Transverse colon (tissue), 4 donors: ENCODE data around the gene FBLN5. TPM values are rescaled to one million over a fixed set of nuclear protein-coding genes. Genes with fewer than 3 reads are reported as not detected.

ENCODE experiments used
- DNase-seq: peaks from one replicate; pipeline ENCODE4 v3.0.0-alpha.2; 2019
- H3K27ac ChIP-seq, 4 donors: fragments of 200-600 bp; sonication (generic); 2 replicates each; pipeline ENCODE4 v1.5.1; 2016 to 2018; ENCODE audit warnings: inconsistent platforms in 4 of 4
- H3K27me3 ChIP-seq: fragments of 200-600 bp; sonication (generic); 2 replicates; pipeline ENCODE4 v1.5.1; 2017; ENCODE audit warnings: inconsistent platforms
- H3K36me3 ChIP-seq, 4 donors: fragments of 200-600 bp; sonication (generic); 2 replicates each; pipeline ENCODE4 v1.5.1; 2017 to 2019; ENCODE audit warnings: inconsistent platforms in 4 of 4
- H3K4me1 ChIP-seq, 4 donors: fragments of 200-600 bp; sonication (generic); 2 replicates each; pipeline ENCODE4 v1.5.1; 2017 to 2020; ENCODE audit warnings: inconsistent platforms in 4 of 4
- H3K4me3 ChIP-seq, 4 donors: fragments of 200-600 bp; sonication (generic); 1 replicate in 1 of 4; 2 replicates in 3 of 4; pipeline versions ENCODE4 v1.5.1 to v1.6.1; 2017 to 2019; ENCODE audit warnings: inconsistent platforms in 4 of 4
- H3K9me3 ChIP-seq, 2 donors: fragments of 200-600 bp; sonication (generic); 2 replicates each; pipeline ENCODE4 v1.5.1; 2017 to 2019; ENCODE audit warnings: inconsistent platforms in 2 of 2
- CTCF ChIP-seq, 5 experiments: fragments of 200-600 bp in 3 of 5; fragments of 450-650 bp in 2 of 5; sonication (generic) in 3 of 5; IDR thresholded peaks; 1 replicate in 2 of 5; 2 replicates in 3 of 5; pipeline ENCODE4 v1.5.1; 2016 to 2017; ENCODE audit warnings: antibody characterized with exemption in 5 of 5, inconsistent platforms in 3 of 5, mild to moderate bottlenecking in 2 of 5, moderate library complexity in 1 of 5
- EP300 ChIP-seq: sonication (generic); formaldehyde crosslinking; IDR thresholded peaks from one replicate; pipeline ENCODE4 v1.6.1; 2017; ENCODE audit warnings: antibody characterized with exemption, low read depth
- POLR2A ChIP-seq: fragments of 450-650 bp; IDR thresholded peaks from one replicate; pipeline ENCODE4 v1.6.1; 2016; ENCODE audit warnings: antibody characterized with exemption, mild to moderate bottlenecking, moderate library complexity
- POLR2AphosphoS5 ChIP-seq, 3 donors: sonication (generic); formaldehyde crosslinking; IDR thresholded peaks; one replicate each; pipeline ENCODE4 v1.6.1; 2016; ENCODE audit warnings: antibody characterized with exemption in 3 of 3
- WGBS, 2 donors: methylation state at CpG; one replicate each; pipeline ENCODE4 v1.1.5; 2018; ENCODE audit warnings: low coverage in 1 of 2; 5-methylcytosine and 5-hydroxymethylcytosine counted together
- in situ Hi-C, 4 donors: fragments of 200-750 bp; cut with MboI; loops; one replicate each; pipeline versions ENCODE4 v1.15.0 to v1.15.1; 2017; ENCODE audit warnings: low sequenced_read_pairs in 3 of 4, low pct_ligation_motif_present in 1 of 4, low pct_unique_long_range_greater_than_20kb in 1 of 4
- intact Hi-C: fragments of 100-400 bp; cut with DNase I; formaldehyde crosslinking; loops from one replicate; pipeline ENCODE4 v1.15.1; 2023; ENCODE audit warnings: low total_unique reads
- total RNA-seq, 4 donors: library from RNA; depleted of rRNA; stranded (reverse); fragments of >200 nt; gene quantifications; one replicate each; pipeline ENCODE4 v1.1.0, GENCODE V29; 2016

Gene FBLN5
- total RNA-seq, 4 donors from 2014 or later, result 14.6 to 120 (median 38.7) TPM

- in situ Hi-C loops, result no loop called here
These were observed 50.3 kb downstream of the FBLN5 start for GRCh38 chr14:91897106-91897701.

GRCh38 chr14:91896419-91896818, 51.1 kb downstream of the FBLN5 start:
- in situ Hi-C loops (no loop called here), intact Hi-C loops (no loop called here)
- H3K36me3 ChIP-seq, result no peaks in the 10 kb centered on the region
- peaks cover 0 to 13% (median 5%) of the 10 kb centered on the region in 4 donors for H3K4me1 ChIP-seq
- H3K27ac ChIP-seq, result peak overlapping the region in 2 of 4 donors; percentile 49 to 60
- no peak overlapping the region for H3K4me3 ChIP-seq
- 79 to 96% methylated on average over 2 to 4 of the region's 4 CpGs for WGBS, 2 donors
- H3K27me3 ChIP-seq, result no peaks in the 10 kb centered on the region
- TF ChIP-seq POLR2A, result no peak
- no peak for TF ChIP-seq EP300
- TF ChIP-seq CTCF (IDR thresholded peaks at IDR 0.05), result no peak
- TF ChIP-seq POLR2AphosphoS5 (IDR thresholded peaks at IDR 0.05), result no peak
- no peaks in the 10 kb centered on the region for H3K9me3 ChIP-seq
- DNase-seq, result no peak

More at GRCh38 chr14:91897106-91897701, 50.3 kb downstream of the FBLN5 start:
- intact Hi-C loops, result no loop called here
- H3K27me3 ChIP-seq, result no peaks in the 10 kb centered on the region
- TF ChIP-seq CTCF (IDR thresholded peaks at IDR 0.05) (no peak), POLR2AphosphoS5 (IDR thresholded peaks at IDR 0.05) (peak; percentile 49 to 72 (median 70))
- H3K27ac ChIP-seq, result peak overlapping the region in 3 of 4 donors; percentile 49 to 60 (median 55)
- no peak overlapping the region for H3K4me3 ChIP-seq
- WGBS, 2 donors, result 44 to 61% methylated on average over 3 to 10 of the region's 10 CpGs
- DNase-seq, result peak; percentile 17
- H3K4me1 ChIP-seq, result peaks cover 0 to 13% (median 5%) of the 10 kb centered on the region in 4 donors
- no peaks in the 10 kb centered on the region for H3K9me3 ChIP-seq
- no peaks in the 10 kb centered on the region for H3K36me3 ChIP-seq

GRCh38 chr14:91893669-91894068, 53.8 kb downstream of the FBLN5 start:
- intact Hi-C loops (no loop called here), in situ Hi-C loops (no loop called here)
- Histone ChIP-seq H3K4me3 (no peak overlapping the region), H3K27ac (no peak overlapping the region), H3K27me3 (no peaks in the 10 kb centered on the region), H3K9me3 (no peaks in the 10 kb centered on the region), H3K36me3 (no peaks in the 10 kb centered on the region), H3K4me1 (peaks cover 4 to 23% (median 13%) of the 10 kb centered on the region in 4 donors)
- TF ChIP-seq POLR2AphosphoS5 (IDR thresholded peaks at IDR 0.05), result no peak
- TF ChIP-seq EP300, result no peak
- no peak for TF ChIP-seq CTCF (IDR thresholded peaks at IDR 0.05)
- no peak for DNase-seq
- WGBS, 2 donors, result 75 to 87% methylated on average over 2 to 4 of the region's 4 CpGs

GRCh38 chr14:91893007-91893406, 54.5 kb downstream of the FBLN5 start:
- H3K36me3 ChIP-seq, result no peaks in the 10 kb centered on the region
- no peaks in the 10 kb centered on the region for H3K27me3 ChIP-seq
- no peak for DNase-seq
- intact Hi-C loops, result no loop called here
- no peak overlapping the region for H3K4me3 ChIP-seq
- in situ Hi-C loops, result no loop called here
- WGBS, 2 donors, result 55 to 58% methylated on average over 5 to 7 of the region's 7 CpGs
- H3K9me3 ChIP-seq, result no peaks in the 10 kb centered on the region
- H3K4me1 ChIP-seq, result peaks cover 4 to 23% (median 13%) of the 10 kb centered on the region in 4 donors
- peak in 3 of 5 experiments; percentile 13 to 40 (median 33) for TF ChIP-seq CTCF (IDR thresholded peaks at IDR 0.05)
- TF ChIP-seq EP300, result no peak
- H3K27ac ChIP-seq, result peak overlapping the region in 1 of 4 donors; percentile 20
